AG04450 (cell line): Measurements from ENCODE around the gene ITGB3. TPM values are rescaled to one million over a fixed set of nuclear protein-coding genes. Genes with fewer than 3 reads are reported as not detected.

Source experiments
- CTCF ChIA-PET: fragments of 300-600, 350-600 bp; formaldehyde crosslinking; extraction: SDS; loops from one replicate; lab custom pipeline; 2022; ENCODE audit warnings: antibody characterized with exemption, inconsistent platforms; lab: Charles Lee
- POLR2A ChIA-PET: fragments of 350-600 bp; formaldehyde crosslinking; extraction: SDS; loops from one replicate; lab custom pipeline; 2021; ENCODE audit warnings: antibody characterized with exemption, inconsistent platforms; lab: Yijun Ruan, JAX
- DNase-seq: peaks from one replicate; pipeline ENCODE4 v3.0.0-alpha.2; 2011; ENCODE audit warnings: low read depth, low spot score
- H3K27ac ChIP-seq: one replicate; pipeline ENCODE4 v1.5.1; 2012; ENCODE audit warnings: low read depth, low read length, control low read depth
- H3K27me3 ChIP-seq: one replicate; pipeline ENCODE4 v1.6.0; 2012; ENCODE audit warnings: low read length; ENCODE audit not compliant: control insufficient read depth, insufficient read depth
- H3K4me3 ChIP-seq: 2 replicates; pipeline ENCODE4 v1.5.1; 2011; ENCODE audit warnings: mild to moderate bottlenecking, low read depth, low read length, control low read depth
- H3K9me3 ChIP-seq: 2 replicates; pipeline ENCODE4 v1.5.1; 2012; ENCODE audit warnings: low read length; ENCODE audit not compliant: control insufficient read depth, insufficient read depth
- polyA plus RNA-seq: library from polyadenylated mRNA; depleted of rRNA; stranded (reverse); fragments of >200 nt; gene quantifications from 2 replicates; pipeline ENCODE4 v1.2.3, GENCODE V29; 2011; rRNA removed
- small RNA-seq: library from RNA; depleted of rRNA; stranded (forward); fragments of <200 nt; gene quantifications from one replicate; pipeline ENCODE3, GENCODE V24; 2012; ENCODE audit warnings: low read depth; ENCODE audit not compliant: insufficient read length
- TF ChIP-seq, protein P1 (sequence below): IDR thresholded peaks from 2 replicates; pipeline ENCODE4 v1.5.1; 2011; ENCODE audit warnings: low read depth, low read length, control low read depth, inconsistent platforms

Gene ITGB3
- polyA plus RNA-seq, 1 experiment = 26.2 TPM

DNA sequence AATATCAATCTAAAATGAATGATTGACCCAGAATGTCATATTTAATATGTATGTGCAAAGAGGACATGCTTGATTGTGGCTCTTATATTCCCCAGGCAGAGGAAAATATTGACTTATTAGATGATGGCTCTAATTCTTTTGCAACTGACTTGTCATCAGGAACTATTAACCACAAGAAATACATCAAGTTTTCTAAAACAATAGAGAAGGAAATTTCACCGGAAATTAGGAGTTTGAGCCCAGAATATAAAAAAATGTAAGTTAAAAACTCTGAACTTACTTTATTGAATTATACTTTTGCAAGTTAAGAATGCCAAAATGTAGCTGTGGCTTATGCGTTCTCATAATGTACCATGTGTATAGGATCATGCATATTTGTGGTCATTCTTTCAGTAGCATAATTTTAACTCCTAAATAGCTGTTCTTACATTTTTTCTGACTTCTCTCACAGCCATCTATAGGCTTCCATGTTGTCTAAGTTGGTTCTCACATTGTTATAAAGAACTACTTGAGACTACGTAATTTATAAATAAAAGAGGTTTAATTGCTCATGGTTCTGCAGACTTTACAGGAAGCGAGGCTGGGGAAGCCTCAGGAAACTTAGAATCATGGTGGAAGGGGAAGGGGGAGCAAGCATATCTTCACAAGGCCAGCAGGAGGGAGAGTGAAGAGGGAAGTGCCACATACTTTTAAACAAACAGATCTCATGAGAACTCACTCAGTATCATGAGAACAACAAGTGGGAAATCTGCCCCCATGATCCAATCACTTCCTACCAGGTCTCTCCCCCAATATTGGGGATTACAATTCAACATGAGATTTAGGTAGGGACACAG, 81.7 kb downstream of the ITGB3 start:
- CTCF ChIA-PET = no interaction called here
- no peak for DNase-seq

DNA sequence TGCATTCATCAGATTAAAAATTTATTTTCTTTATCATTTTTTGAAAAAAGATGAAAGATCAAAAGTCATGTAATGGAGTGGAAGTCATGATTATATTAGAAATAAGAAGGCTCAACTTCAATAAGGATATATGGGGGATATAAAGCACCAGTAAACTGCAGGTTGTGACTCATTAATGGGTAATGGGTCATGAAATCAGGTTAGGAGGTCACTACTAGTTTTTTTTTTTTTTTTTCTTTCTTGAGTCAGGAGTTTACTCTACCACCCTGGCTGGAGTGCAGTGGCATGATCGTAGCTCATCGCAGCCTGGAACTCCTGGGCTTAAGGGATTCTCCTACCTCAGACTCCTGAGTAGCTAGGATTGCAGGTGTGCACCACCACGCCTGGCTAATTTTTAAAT, 84.4 kb downstream of the ITGB3 start:
- ChIA-PET POLR2A (no interaction called here), CTCF (no interaction called here)
- H3K4me3 ChIP-seq = no peak overlapping the region
- TF ChIP-seq, protein P1, sequence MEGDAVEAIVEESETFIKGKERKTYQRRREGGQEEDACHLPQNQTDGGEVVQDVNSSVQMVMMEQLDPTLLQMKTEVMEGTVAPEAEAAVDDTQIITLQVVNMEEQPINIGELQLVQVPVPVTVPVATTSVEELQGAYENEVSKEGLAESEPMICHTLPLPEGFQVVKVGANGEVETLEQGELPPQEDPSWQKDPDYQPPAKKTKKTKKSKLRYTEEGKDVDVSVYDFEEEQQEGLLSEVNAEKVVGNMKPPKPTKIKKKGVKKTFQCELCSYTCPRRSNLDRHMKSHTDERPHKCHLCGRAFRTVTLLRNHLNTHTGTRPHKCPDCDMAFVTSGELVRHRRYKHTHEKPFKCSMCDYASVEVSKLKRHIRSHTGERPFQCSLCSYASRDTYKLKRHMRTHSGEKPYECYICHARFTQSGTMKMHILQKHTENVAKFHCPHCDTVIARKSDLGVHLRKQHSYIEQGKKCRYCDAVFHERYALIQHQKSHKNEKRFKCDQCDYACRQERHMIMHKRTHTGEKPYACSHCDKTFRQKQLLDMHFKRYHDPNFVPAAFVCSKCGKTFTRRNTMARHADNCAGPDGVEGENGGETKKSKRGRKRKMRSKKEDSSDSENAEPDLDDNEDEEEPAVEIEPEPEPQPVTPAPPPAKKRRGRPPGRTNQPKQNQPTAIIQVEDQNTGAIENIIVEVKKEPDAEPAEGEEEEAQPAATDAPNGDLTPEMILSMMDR = no peak
- no peaks in the 10 kb centered on the region for H3K27me3 ChIP-seq
- H3K27ac ChIP-seq = no peak overlapping the region
- DNase-seq = no peak
- H3K9me3 ChIP-seq = no peaks in the 10 kb centered on the region

More for the DNA sequence above, 81.7 kb downstream of the ITGB3 start:
- no peak overlapping the region for H3K27ac ChIP-seq
- TF ChIP-seq, protein P1 = no peak
- H3K4me3 ChIP-seq = no peak overlapping the region
- POLR2A ChIA-PET = no interaction called here
- H3K9me3 ChIP-seq = no peaks in the 10 kb centered on the region
- H3K27me3 ChIP-seq = no peaks in the 10 kb centered on the region

DNA sequence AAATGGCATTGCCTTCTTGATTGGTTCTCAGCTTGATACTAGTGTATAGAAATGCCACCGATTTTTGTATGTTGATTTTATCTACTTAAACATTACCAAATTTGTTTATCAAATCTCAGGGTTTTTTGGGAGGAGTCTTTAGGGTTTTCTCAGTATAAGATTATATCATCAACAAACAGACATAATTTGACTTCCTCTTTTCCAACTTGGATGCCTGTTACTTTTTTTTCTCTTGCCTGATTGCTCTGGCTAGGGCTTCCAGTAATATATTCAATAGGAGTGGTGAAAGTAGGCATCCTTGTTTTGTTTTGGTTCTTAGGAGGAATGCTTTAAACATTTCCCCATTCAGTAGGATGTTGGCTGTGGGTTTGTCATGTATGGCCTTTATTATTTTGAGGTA, 99.2 kb downstream of the ITGB3 start:
- H3K27me3 ChIP-seq = no peaks in the 10 kb centered on the region
- DNase-seq = no peak
- H3K9me3 ChIP-seq = no peaks in the 10 kb centered on the region
- no peak overlapping the region for H3K4me3 ChIP-seq
- POLR2A ChIA-PET = no interaction called here
- no peak overlapping the region for H3K27ac ChIP-seq
- CTCF ChIA-PET = no interaction called here
- TF ChIP-seq, protein P1 = no peak

DNA sequence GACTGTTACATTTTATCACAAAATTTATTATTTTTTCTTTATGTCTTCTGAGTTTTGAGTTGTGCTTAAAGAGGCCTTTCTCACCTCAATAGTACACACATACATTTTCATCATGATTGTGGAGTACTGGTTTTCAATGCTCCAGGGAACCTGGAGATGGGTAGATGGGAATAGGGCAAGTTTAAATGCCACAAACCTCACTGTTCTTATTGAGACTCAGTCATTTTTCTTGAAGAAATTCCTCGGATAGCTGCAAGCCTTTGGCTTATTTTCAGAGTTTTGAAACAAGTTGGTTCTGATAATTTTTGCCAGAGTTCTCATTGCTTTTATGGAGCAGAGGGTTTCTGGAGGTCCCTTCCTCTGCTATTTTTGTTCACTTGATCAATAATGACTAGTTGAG, 105.0 kb downstream of the ITGB3 start:
- TF ChIP-seq, protein P1 = no peak
- CTCF ChIA-PET = no interaction called here
- H3K27me3 ChIP-seq = no peaks in the 10 kb centered on the region
- H3K27ac ChIP-seq = no peak overlapping the region
- DNase-seq = no peak
- no peak overlapping the region for H3K4me3 ChIP-seq
- POLR2A ChIA-PET = no interaction called here
- no peaks in the 10 kb centered on the region for H3K9me3 ChIP-seq

Small RNA genes within 50 kb of the gene (small RNA-seq; reads per million reads assigned to genes)
- not detected for gene RNU7-186P

Other genes starting within 250 kb of the ITGB3 start
- gene CDC27, start 64.5 kb upstream of the ITGB3 start, polyA plus RNA-seq = 97.8 and 120 TPM in 2 replicates
- gene MYL4, start 44.5 kb upstream of the ITGB3 start, polyA plus RNA-seq = 0.17 and 0.19 TPM in 2 replicates
- gene EFCAB13, start 70.1 kb downstream of the ITGB3 start, polyA plus RNA-seq = 0.84 and 1.6 TPM in 2 replicates